ENCODE results near the gene VSTM2B.

The VSTM2B gene

DNA sequence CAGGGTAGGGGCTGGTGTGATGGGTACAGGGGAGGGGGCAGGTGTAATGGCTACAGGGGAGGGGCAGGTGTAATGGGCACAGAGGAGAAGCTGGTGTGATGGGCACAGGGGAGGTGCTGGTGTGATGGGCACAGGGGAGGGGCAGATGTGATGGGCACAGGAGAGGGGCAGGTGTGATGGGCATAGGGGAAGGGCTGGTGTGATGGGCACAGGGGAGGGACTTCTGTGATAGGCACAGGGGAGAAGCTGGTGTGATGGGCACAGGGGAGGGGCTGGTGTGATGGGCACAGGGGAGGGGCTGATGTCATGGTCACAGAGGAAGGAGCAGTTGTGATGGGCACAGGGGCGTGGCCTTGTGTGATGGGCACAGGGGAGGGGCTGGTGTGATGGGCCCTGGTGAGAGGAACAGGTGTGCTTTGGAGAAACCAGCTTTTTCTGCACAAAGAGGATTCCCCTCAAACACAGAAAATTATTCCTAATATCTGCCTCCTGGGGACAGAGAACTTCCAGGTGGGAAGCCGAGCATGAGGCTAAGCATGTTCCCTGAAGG is 41.6 kb downstream of the VSTM2B start:
- H3K27ac ChIP-seq, result no peak overlapping the region
- no peak for TF ChIP-seq ZFX (IDR thresholded peaks at IDR 0.05)
- no peak for TF ChIP-seq CTCF (conservative IDR thresholded peaks at IDR 0.05)

- TF ChIP-seq ZFX (IDR thresholded peaks at IDR 0.05), result no peak
- TF ChIP-seq CTCF (conservative IDR thresholded peaks at IDR 0.05), result no peak
- no peak overlapping the region for H3K27ac ChIP-seq
Measured at GRCh38 chr19:29568036-29569025, 42.5 kb downstream of the VSTM2B start.

DNA sequence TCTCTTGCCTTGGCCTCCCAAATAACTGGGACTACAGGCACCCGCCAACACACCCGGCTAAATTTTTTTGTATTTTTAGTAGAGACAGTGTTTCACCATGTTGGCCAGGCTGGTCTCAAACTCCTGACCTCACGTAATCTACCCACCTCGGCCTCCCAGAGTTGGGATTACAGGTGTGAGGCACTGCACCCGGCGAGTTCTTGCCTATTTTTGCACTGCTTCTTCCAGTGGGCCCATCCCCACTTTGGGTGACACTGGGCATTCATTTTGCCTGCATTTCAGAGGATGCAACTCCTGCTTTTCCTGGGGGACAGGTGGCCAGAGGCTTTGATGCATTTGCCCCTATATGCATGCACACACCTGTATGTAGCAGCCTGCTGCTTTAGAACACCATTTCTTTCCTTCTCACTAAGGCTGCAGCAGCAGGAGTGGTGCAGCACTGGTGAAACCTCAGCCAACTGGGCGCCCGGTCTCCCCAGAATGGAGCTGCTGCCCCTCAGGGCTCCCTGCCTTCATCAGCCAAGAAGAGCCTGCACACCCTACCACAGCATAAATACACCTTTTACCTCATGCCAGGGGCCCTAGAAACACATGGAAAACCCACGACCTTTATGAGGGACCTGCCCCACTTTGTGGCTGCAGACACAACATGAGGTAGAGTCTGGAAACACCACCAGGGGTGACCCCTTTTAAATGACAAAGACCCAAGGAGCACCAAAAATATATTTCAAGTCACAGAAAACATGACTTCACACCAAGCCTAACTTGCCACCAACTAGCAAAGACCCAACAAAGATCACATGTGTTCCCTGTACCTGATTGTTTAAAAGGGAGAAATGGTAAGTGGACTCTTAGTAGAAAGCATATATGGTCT is 43.5 kb downstream of the VSTM2B start:
- no peak for TF ChIP-seq ZFX (IDR thresholded peaks at IDR 0.05)
- no peak for TF ChIP-seq CTCF (conservative IDR thresholded peaks at IDR 0.05)
- H3K27ac ChIP-seq, result no peak overlapping the region

- no peak for TF ChIP-seq CTCF (conservative IDR thresholded peaks at IDR 0.05)
- no peak for TF ChIP-seq ZFX (IDR thresholded peaks at IDR 0.05)
- no peak overlapping the region for H3K27ac ChIP-seq
Measured at GRCh38 chr19:29571181-29571580, 45.4 kb downstream of the VSTM2B start.

- no peak for TF ChIP-seq ZFX (IDR thresholded peaks at IDR 0.05)
- TF ChIP-seq CTCF (conservative IDR thresholded peaks at IDR 0.05), result no peak
- H3K27ac ChIP-seq, result no peak overlapping the region
Measured at GRCh38 chr19:29573486-29573885, 47.7 kb downstream of the VSTM2B start.

- no peak for TF ChIP-seq ZFX (IDR thresholded peaks at IDR 0.05)
- no peak for TF ChIP-seq CTCF (conservative IDR thresholded peaks at IDR 0.05)
- no peak overlapping the region for H3K27ac ChIP-seq
Measured at GRCh38 chr19:29574510-29574909, 48.7 kb downstream of the VSTM2B start.

Data from C4-2B (cell line).